Ovary (tissue), 3 donors: ENCODE measurements around the gene OAS3.

Source experiments
- CTCF ChIP-seq, 3 donors: fragments of 450-650 bp in 2 of 3; fragments of 200-600 bp in 1 of 3; IDR thresholded peaks; one replicate each; pipeline versions ENCODE4 v1.5.1 to v1.8.0; 2016 to 2022; ENCODE audit warnings: antibody characterized with exemption in 3 of 3, mild to moderate bottlenecking in 1 of 3
- EP300 ChIP-seq: sonication (generic); formaldehyde crosslinking; IDR thresholded peaks from one replicate; pipeline ENCODE4 v1.6.1; 2017; ENCODE audit warnings: antibody characterized with exemption
- donor health status: DM: no; HTN: no; CAD: no.

GRCh38 chr12:113019025-113019424 lies 80.8 kb downstream of the OAS3 start:
- no peak for TF ChIP-seq CTCF (IDR thresholded peaks at IDR 0.05)
- TF ChIP-seq EP300 = no peak
